ENCODE data around the gene ITGBL1.

Gene ITGBL1

GRCh38 chr13:101624981-101625380, 172.5 kb downstream of the ITGBL1 start:
- peak in 1 of 51 donors; percentile 44 for DNase-seq

- DNase-seq = no peak
Measured at GRCh38 chr13:101626925-101627555, 174.6 kb downstream of the ITGBL1 start.

- no peak for DNase-seq
Measured at GRCh38 chr13:101627556-101627943, 175.1 kb downstream of the ITGBL1 start.

GRCh38 chr13:101628900-101629299, 176.4 kb downstream of the ITGBL1 start:
- DNase-seq = no peak

GRCh38 chr13:101631395-101631794, 178.9 kb downstream of the ITGBL1 start:
- DNase-seq = no peak

- no peak for DNase-seq
Measured at GRCh38 chr13:101634142-101634541, 181.7 kb downstream of the ITGBL1 start.

- DNase-seq = no peak
Measured at GRCh38 chr13:101639711-101640110, 187.2 kb downstream of the ITGBL1 start.

- DNase-seq = no peak
Measured at GRCh38 chr13:101640788-101641400, 188.4 kb downstream of the ITGBL1 start.

GRCh38 chr13:101645871-101646270, 193.4 kb downstream of the ITGBL1 start:
- DNase-seq = no peak

GRCh38 chr13:101647760-101648159, 195.3 kb downstream of the ITGBL1 start:
- DNase-seq = no peak

GRCh38 chr13:101648766-101649487, 196.5 kb downstream of the ITGBL1 start:
- no peak for DNase-seq

GRCh38 chr13:101649488-101650126, 197.1 kb downstream of the ITGBL1 start:
- DNase-seq = no peak

- DNase-seq = no peak
Measured at GRCh38 chr13:101654883-101655282, 202.4 kb downstream of the ITGBL1 start.

GRCh38 chr13:101655435-101655834, 203.0 kb downstream of the ITGBL1 start:
- DNase-seq = no peak

- no peak for DNase-seq
Measured at GRCh38 chr13:101660711-101661110, 208.2 kb downstream of the ITGBL1 start.

GRCh38 chr13:101661839-101662238, 209.4 kb downstream of the ITGBL1 start:
- DNase-seq = no peak

- no peak for DNase-seq
Measured at GRCh38 chr13:101673360-101674105, 221.1 kb downstream of the ITGBL1 start.

GRCh38 chr13:101681834-101682233, 229.4 kb downstream of the ITGBL1 start:
- DNase-seq = no peak

- no peak for DNase-seq
Measured at GRCh38 chr13:101686003-101686402, 233.5 kb downstream of the ITGBL1 start.

- no peak for DNase-seq
Measured at GRCh38 chr13:101690871-101691270, 238.4 kb downstream of the ITGBL1 start.

- DNase-seq = no peak
Measured at GRCh38 chr13:101691341-101691860, 238.9 kb downstream of the ITGBL1 start.
